GM23338 (cell line): ENCODE results near the gene SPATA20. TPM values are rescaled to one million over a fixed set of nuclear protein-coding genes. Genes with fewer than 3 reads are reported as not detected.

Experiments used
- ATAC-seq: fragments of 200-7000 bp; cut with Tn5 transposase; 3 replicates; pipeline ENCODE4 v1.9.1; 2020
- DNase-seq: peaks from one replicate; pipeline ENCODE4 v3.0.0-alpha.2; 2015; ENCODE audit warnings: low spot score
- H2AFZ ChIP-seq: fragments of 200-600 bp; sonication (generic); 2 replicates; pipeline ENCODE4 v1.8.0; 2016; ENCODE audit warnings: antibody characterized with exemption, mild to moderate bottlenecking, moderate library complexity
- H3F3A ChIP-seq: fragments of 200-600 bp; sonication (generic); replicated peaks from 2 replicates; pipeline ENCODE4 v1.8.0; 2017; ENCODE audit warnings: antibody characterized with exemption, mixed run types, low read depth
- H3K27ac ChIP-seq: fragments of 200-600 bp; sonication (generic); 2 replicates; pipeline ENCODE4 v1.6.1; 2016; ENCODE audit warnings: low read depth
- H3K27me3 ChIP-seq: fragments of 200-600 bp; sonication (generic); 2 replicates; pipeline ENCODE4 v1.8.0; 2016; ENCODE audit warnings: mild to moderate bottlenecking, mixed run types, moderate library complexity; ENCODE audit not compliant: insufficient read depth
- H3K36me3 ChIP-seq: fragments of 200-600 bp; sonication (generic); 2 replicates; pipeline ENCODE4 v1.8.0; 2016; ENCODE audit warnings: mild to moderate bottlenecking; ENCODE audit not compliant: insufficient read depth
- H3K4me1 ChIP-seq: fragments of 200-600 bp; sonication (generic); 2 replicates; pipeline ENCODE4 v1.8.0; 2016; ENCODE audit warnings: mild to moderate bottlenecking, moderate library complexity; ENCODE audit not compliant: insufficient read depth
- H3K4me2 ChIP-seq: fragments of 200-600 bp; sonication (generic); 2 replicates; pipeline ENCODE4 v1.7.1; 2017; ENCODE audit warnings: mixed run types
- H3K4me3 ChIP-seq: fragments of 200-600 bp; sonication (generic); 2 replicates; pipeline ENCODE4 v1.6.1; 2016; ENCODE audit warnings: mixed run types
- H3K79me2 ChIP-seq: fragments of 200-600 bp; sonication (generic); replicated peaks from 2 replicates; pipeline ENCODE4 v1.8.0; 2017; ENCODE audit warnings: mild to moderate bottlenecking; ENCODE audit not compliant: insufficient read depth
- H3K9me2 ChIP-seq: fragments of 200-600 bp; sonication (generic); 2 replicates; pipeline ENCODE4 v1.8.0; 2017; ENCODE audit not compliant: insufficient read depth
- H4K20me1 ChIP-seq: fragments of 200-600 bp; sonication (generic); replicated peaks from 2 replicates; pipeline ENCODE4 v1.8.0; 2017; ENCODE audit warnings: mild to moderate bottlenecking; ENCODE audit not compliant: insufficient read depth
- H3K27ac Mint-ChIP-seq: 2 replicates; pipeline ENCODE4 v1.8.0; 2020; ENCODE audit warnings: inconsistent platforms, mild to moderate bottlenecking, moderate library complexity, mixed read lengths
- H3K27me3 Mint-ChIP-seq: 3 replicates; pipeline ENCODE4 v1.8.0; 2022; ENCODE audit warnings: low read depth, mild to moderate bottlenecking, moderate library complexity, mixed read lengths, inconsistent platforms; ENCODE audit not compliant: insufficient read depth, poor library complexity
- H3K36me3 Mint-ChIP-seq: 3 replicates; pipeline ENCODE4 v1.8.0; 2021; ENCODE audit warnings: low read depth, mild to moderate bottlenecking, inconsistent platforms, moderate library complexity, mixed read lengths
- H3K4me1 Mint-ChIP-seq: 3 replicates; pipeline ENCODE4 v1.8.0; 2020; ENCODE audit warnings: mild to moderate bottlenecking, inconsistent platforms, mixed read lengths
- H3K4me3 Mint-ChIP-seq: 3 replicates; pipeline ENCODE4 v1.8.0; 2021; ENCODE audit warnings: moderate library complexity, mild to moderate bottlenecking, inconsistent platforms, mixed read lengths
- H3K9me3 Mint-ChIP-seq: 3 replicates; pipeline ENCODE4 v1.8.0; 2020; ENCODE audit warnings: moderate library complexity, mild to moderate bottlenecking, inconsistent platforms, mixed read lengths
- CREB1 ChIP-seq: fragments of 250-450 bp; sonication (Bioruptor Pico); IDR thresholded peaks from 2 replicates; pipeline ENCODE4 v1.5.0; 2020; ENCODE audit warnings: low read depth, mild to moderate bottlenecking, moderate library complexity
- CTCF ChIP-seq, 2 experiments: fragments of 200-600 bp in 1 of 2; sonication (generic) in 1 of 2; conservative IDR thresholded peaks; 2 replicates each; pipeline versions ENCODE4 v1.5.1 to v1.6.1; 2016 to 2017; ENCODE audit warnings: antibody characterized with exemption in 2 of 2, low read depth in 2 of 2, mild to moderate bottlenecking in 2 of 2, moderate library complexity in 1 of 2
- EZH2 ChIP-seq: fragments of 200-600 bp; sonication (generic); IDR thresholded peaks from one replicate; pipeline ENCODE4 v1.8.0; 2017; ENCODE audit warnings: antibody characterized with exemption, mild to moderate bottlenecking, low read depth; ENCODE audit not compliant: unreplicated experiment
- EZH2phosphoT487 ChIP-seq: fragments of 200-600 bp; sonication (generic); IDR thresholded peaks from one replicate; pipeline ENCODE4 v1.8.1; 2018; ENCODE audit warnings: antibody characterized with exemption; ENCODE audit not compliant: unreplicated experiment
- JUNB ChIP-seq: IDR thresholded peaks from one replicate; pipeline ENCODE4 v1.6.1; 2016; ENCODE audit warnings: antibody characterized with exemption; ENCODE audit not compliant: unreplicated experiment
- NANOG ChIP-seq: IDR thresholded peaks from 2 replicates; pipeline ENCODE4 v1.6.1; 2016; ENCODE audit warnings: antibody characterized with exemption, borderline replicate concordance
- POLR2AphosphoS5 ChIP-seq: IDR thresholded peaks from 2 replicates; pipeline ENCODE4 v1.6.1; 2016; ENCODE audit warnings: antibody characterized with exemption, low read depth
- REST ChIP-seq: IDR thresholded peaks from one replicate; pipeline ENCODE4 v1.6.1; 2018; ENCODE audit warnings: antibody characterized with exemption; ENCODE audit not compliant: unreplicated experiment
- STAT1 ChIP-seq: IDR thresholded peaks from one replicate; pipeline ENCODE4 v1.6.1; 2016; ENCODE audit warnings: antibody characterized with exemption; ENCODE audit not compliant: unreplicated experiment
- ZNF114 ChIP-seq: fragments of 250-450 bp; sonication (Bioruptor Pico); IDR thresholded peaks from 2 replicates; pipeline ENCODE4 v1.5.0; 2020; ENCODE audit warnings: mild to moderate bottlenecking, moderate library complexity
- ZNF331 ChIP-seq: fragments of 250-450 bp; sonication (Bioruptor Pico); IDR thresholded peaks from 2 replicates; pipeline ENCODE4 v1.5.0; 2020; ENCODE audit warnings: low read depth, mild to moderate bottlenecking, moderate library complexity
- ZNF462 ChIP-seq: fragments of 250-450 bp; sonication (Bioruptor Pico); IDR thresholded peaks from 2 replicates; pipeline ENCODE4 v1.5.0; 2020; ENCODE audit warnings: mild to moderate bottlenecking, moderate library complexity
- polyA plus RNA-seq: library from polyadenylated mRNA; unstranded; fragments of >200 nt; fragmentation: Nextera tagmentation; extraction: Ambion mirVana; gene quantifications from 2 replicates; pipeline ENCODE4 v1.2.1, GENCODE V29; 2016
- total RNA-seq: library from RNA; depleted of rRNA; stranded (reverse); fragments of >200 nt; shearing (Covaris generic); gene quantifications from 2 replicates; pipeline ENCODE4 v1.2.3, GENCODE V29; 2014
- TF ChIP-seq, protein P1 (sequence below): IDR thresholded peaks from 2 replicates; pipeline ENCODE4 v1.6.1; 2016; ENCODE audit warnings: antibody characterized with exemption

The SPATA20 gene
- total and polyA plus RNA-seq, 2 experiments from 2014 or later, result 13.8 to 32.7 TPM

DNA sequence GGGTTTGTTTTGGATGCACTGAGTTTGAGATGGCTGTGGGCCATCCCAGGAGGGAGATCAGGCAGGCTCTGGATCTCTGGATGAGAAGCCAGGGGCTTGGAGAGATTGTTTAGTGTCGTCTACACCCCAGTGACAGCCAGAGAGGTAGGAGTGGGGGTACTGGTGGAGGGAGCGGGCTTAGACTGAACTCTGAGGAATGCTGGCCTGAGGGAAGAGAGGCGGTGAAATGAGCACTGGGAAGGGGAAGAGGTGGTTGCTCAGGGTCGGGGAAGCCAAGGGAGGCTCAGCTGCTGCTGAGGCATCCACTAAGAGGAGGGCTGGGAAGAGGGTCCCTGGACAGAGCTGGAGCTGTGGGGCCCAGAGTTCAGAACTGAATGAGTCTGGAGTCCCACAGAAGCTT is 37.1 kb downstream of the SPATA20 start (continued):
- no peak for TF ChIP-seq ZNF462 (CRISPR knock-in tag)

DNA sequence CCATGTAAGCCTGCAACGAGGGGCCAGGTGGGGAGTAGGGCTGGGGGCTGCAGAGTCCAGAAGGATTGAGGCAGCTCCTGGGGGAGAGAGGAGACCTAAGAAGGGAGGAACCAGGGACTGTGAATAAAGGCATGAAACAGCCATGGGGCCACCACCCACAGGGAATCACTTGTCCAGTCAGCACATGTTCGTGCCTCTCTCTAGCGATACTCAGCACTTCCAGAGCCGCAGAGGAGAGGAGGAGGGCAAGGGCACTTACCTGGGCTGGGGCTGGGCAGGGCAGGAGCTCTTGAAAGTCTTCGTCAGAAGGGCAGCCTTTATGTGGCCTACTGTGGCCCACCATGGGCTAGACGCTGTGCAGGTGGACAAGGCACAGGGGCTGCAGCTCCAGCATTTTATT is 37.8 kb downstream of the SPATA20 start:
- DNase-seq, result no peak
- Mint-ChIP-seq H3K9me3 (no peaks in the 10 kb centered on the region; the same call in 2 of the 3 replicates), H3K36me3 (no peaks in the 10 kb centered on the region), H3K4me3 (no peak overlapping the region), H3K4me1 (peaks cover 24% of the 10 kb centered on the region), H3K27ac (no peak overlapping the region), H3K27me3 (peaks cover 25% of the 10 kb centered on the region)
- no peaks in the 10 kb centered on the region for H3K9me2 ChIP-seq
- H3K4me1 ChIP-seq, result no peaks in the 10 kb centered on the region; the same call in 1 of the 2 replicates
- H3F3A ChIP-seq, result no peaks in the 10 kb centered on the region
- no peaks in the 10 kb centered on the region for H3K27me3 ChIP-seq
- H3K79me2 ChIP-seq, result no peaks in the 10 kb centered on the region
- H3K36me3 ChIP-seq, result no peaks in the 10 kb centered on the region
- no peaks in the 10 kb centered on the region for H4K20me1 ChIP-seq
- H3K4me2 ChIP-seq, result no peak overlapping the region
- H3K4me3 ChIP-seq, result no peak overlapping the region
- no peak overlapping the region for H3K27ac ChIP-seq
- ATAC-seq, result no peak
- no peak overlapping the region for H2AFZ ChIP-seq
- TF ChIP-seq EZH2phosphoT487 (no peak), CTCF (conservative IDR thresholded peaks at IDR 0.05; ENCODE audit: low read depth in 2 of 2) (no peak), REST (no peak), ZNF331 (CRISPR knock-in tag) (no peak), NANOG (no peak), JUNB (no peak), EZH2 (no peak), CREB1 (no peak), POLR2AphosphoS5 (no peak), STAT1 (no peak), ZNF114 (CRISPR knock-in tag) (no peak)
- TF ChIP-seq, protein P1, sequence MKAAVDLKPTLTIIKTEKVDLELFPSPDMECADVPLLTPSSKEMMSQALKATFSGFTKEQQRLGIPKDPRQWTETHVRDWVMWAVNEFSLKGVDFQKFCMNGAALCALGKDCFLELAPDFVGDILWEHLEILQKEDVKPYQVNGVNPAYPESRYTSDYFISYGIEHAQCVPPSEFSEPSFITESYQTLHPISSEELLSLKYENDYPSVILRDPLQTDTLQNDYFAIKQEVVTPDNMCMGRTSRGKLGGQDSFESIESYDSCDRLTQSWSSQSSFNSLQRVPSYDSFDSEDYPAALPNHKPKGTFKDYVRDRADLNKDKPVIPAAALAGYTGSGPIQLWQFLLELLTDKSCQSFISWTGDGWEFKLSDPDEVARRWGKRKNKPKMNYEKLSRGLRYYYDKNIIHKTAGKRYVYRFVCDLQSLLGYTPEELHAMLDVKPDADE, result no peak
